ENCODE measurements around the gene CRYGS.

DNA sequence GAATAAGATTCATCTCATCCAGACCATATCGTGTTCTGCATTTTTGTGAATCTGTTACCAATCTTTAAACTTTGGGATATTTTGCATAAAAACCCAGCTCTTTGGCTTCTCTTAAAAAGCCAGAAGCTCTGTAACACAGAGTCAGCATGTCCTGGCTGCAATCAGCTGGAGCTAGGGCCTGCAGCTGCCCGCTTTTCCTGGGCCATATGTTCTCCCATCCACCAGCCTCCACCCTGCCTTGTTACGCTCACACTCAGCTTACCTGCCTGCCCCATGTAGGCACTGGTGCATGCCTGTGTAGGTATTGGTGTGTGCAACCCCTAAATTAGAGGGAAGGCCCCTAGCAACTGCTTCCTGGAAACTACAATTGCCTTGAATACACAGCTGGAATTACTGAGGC is 48.2 kb downstream of the CRYGS start:
- TF ChIP-seq, protein P1, sequence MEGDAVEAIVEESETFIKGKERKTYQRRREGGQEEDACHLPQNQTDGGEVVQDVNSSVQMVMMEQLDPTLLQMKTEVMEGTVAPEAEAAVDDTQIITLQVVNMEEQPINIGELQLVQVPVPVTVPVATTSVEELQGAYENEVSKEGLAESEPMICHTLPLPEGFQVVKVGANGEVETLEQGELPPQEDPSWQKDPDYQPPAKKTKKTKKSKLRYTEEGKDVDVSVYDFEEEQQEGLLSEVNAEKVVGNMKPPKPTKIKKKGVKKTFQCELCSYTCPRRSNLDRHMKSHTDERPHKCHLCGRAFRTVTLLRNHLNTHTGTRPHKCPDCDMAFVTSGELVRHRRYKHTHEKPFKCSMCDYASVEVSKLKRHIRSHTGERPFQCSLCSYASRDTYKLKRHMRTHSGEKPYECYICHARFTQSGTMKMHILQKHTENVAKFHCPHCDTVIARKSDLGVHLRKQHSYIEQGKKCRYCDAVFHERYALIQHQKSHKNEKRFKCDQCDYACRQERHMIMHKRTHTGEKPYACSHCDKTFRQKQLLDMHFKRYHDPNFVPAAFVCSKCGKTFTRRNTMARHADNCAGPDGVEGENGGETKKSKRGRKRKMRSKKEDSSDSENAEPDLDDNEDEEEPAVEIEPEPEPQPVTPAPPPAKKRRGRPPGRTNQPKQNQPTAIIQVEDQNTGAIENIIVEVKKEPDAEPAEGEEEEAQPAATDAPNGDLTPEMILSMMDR (IDR thresholded peaks at IDR 0.05): no peak
- TF ChIP-seq POLR2A (IDR thresholded peaks at IDR 0.05): no peak
